ENCODE results near the gene TMEM17. TPM values are rescaled to one million over a fixed set of nuclear protein-coding genes. Genes with fewer than 3 reads are reported as not detected.

The TMEM17 gene
- total and polyA plus RNA-seq, 2 donors (not counting 1 experiment from before 2014, with no cell fraction given), result 2.5 to 4.9 TPM

DNA sequence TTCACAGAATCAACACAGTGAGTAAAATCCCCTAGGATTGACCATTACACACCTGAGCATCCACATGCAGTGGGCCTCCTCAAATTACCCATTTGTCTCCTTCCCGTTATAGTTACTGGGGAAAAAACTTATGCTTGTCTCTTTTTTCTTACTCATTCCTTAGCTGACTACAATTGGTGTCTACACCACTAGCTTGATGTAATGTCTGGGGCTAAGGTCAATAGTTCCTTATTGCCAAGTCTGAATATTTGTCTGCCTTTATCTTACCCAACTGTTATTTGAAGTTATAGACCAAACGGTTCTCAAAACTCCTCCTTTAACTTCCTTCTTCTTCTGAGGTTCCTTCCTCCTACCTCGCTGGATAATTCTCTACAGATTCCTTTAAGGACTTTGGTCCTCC is 41.9 kb upstream of the TMEM17 start:
- Histone ChIP-seq H3K4me1 (ENCODE audit: control insufficient read depth, extremely low read depth, insufficient read depth, low read length) (no peaks in the 10 kb centered on the region), H3K27ac (ENCODE audit: insufficient read depth, low read length) (no peak overlapping the region), H3K4me3 (replicated peaks in 1 of 4; ENCODE audit: control extremely low read depth in 1 of 4, insufficient read depth in 1 of 4, low read depth in 3 of 4, low read length in 4 of 4) (no peak overlapping the region), H3K9me3 (ENCODE audit: control insufficient read depth, insufficient read depth, low read depth, low read length) (no peaks in the 10 kb centered on the region), H3K79me2 (ENCODE audit: control insufficient read depth, insufficient read depth, low read length) (no peaks in the 10 kb centered on the region), H4K20me1 (ENCODE audit: control insufficient read depth, extremely low read depth, insufficient read depth, low read length) (no peaks in the 10 kb centered on the region), H3K9ac (ENCODE audit: insufficient read depth, low read length) (no peak overlapping the region), H3K4me2 (ENCODE audit: extremely low read depth, insufficient read depth, low read length) (no peak overlapping the region), H3K27me3 (ENCODE audit: control insufficient read depth, insufficient read depth, low read length) (no peaks in the 10 kb centered on the region), H3K36me3 (ENCODE audit: control insufficient read depth, insufficient read depth, low read length) (no peaks in the 10 kb centered on the region), H2AFZ (ENCODE audit: low read length) (no peak overlapping the region)
- TF ChIP-seq, protein P1, sequence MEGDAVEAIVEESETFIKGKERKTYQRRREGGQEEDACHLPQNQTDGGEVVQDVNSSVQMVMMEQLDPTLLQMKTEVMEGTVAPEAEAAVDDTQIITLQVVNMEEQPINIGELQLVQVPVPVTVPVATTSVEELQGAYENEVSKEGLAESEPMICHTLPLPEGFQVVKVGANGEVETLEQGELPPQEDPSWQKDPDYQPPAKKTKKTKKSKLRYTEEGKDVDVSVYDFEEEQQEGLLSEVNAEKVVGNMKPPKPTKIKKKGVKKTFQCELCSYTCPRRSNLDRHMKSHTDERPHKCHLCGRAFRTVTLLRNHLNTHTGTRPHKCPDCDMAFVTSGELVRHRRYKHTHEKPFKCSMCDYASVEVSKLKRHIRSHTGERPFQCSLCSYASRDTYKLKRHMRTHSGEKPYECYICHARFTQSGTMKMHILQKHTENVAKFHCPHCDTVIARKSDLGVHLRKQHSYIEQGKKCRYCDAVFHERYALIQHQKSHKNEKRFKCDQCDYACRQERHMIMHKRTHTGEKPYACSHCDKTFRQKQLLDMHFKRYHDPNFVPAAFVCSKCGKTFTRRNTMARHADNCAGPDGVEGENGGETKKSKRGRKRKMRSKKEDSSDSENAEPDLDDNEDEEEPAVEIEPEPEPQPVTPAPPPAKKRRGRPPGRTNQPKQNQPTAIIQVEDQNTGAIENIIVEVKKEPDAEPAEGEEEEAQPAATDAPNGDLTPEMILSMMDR (conservative IDR thresholded peaks at IDR 0.05 in 1 of 2, IDR thresholded peaks at IDR 0.05 in 1 of 2; ENCODE audit: low read depth in 1 of 2, low read length in 2 of 2), result no peak
- TF ChIP-seq EZH2 (IDR thresholded peaks at IDR 0.05; ENCODE audit: low read length, missing control alignments), result no peak
- peak in 1 of 2 donors; percentile 82 for DNase-seq (ENCODE audit: low read depth in 2 of 2)

DNA sequence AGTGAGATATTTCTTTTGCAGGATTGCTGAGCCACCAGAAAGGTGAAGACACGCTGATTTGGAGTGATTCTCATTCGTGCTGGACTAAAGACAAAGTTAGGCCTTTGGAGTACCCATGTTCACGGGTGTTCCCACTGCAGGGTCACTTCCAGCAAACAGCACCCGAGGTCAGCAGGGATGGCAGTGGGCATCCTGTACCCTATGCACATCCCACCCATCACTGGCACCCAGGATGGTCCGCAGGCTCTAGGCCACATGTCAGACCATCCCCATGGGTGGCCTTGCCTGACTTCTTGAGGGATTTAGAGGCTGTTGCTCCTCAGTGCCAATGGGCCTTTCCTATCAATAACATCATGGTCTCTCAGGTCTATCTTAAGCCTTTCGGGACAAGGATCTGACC is 39.3 kb upstream of the TMEM17 start:
- H3K4me2 ChIP-seq (ENCODE audit: extremely low read depth, insufficient read depth, low read length), result no peak overlapping the region
- no peaks in the 10 kb centered on the region for H3K79me2 ChIP-seq (ENCODE audit: control insufficient read depth, insufficient read depth, low read length)
- H3K36me3 ChIP-seq (ENCODE audit: control insufficient read depth, insufficient read depth, low read length), result no peaks in the 10 kb centered on the region

GRCh38 chr2:62540408-62541168 is 34.6 kb upstream of the TMEM17 start:
- Histone ChIP-seq H3K27me3 (ENCODE audit: control insufficient read depth, insufficient read depth, low read length) (no peaks in the 10 kb centered on the region), H3K79me2 (ENCODE audit: control insufficient read depth, insufficient read depth, low read length) (no peaks in the 10 kb centered on the region), H3K36me3 (ENCODE audit: control insufficient read depth, insufficient read depth, low read length) (no peaks in the 10 kb centered on the region), H3K9me3 (ENCODE audit: control insufficient read depth, insufficient read depth, low read depth, low read length) (no peaks in the 10 kb centered on the region), H2AFZ (ENCODE audit: low read length) (no peak overlapping the region), H3K4me3 (replicated peaks in 1 of 4; ENCODE audit: control extremely low read depth in 1 of 4, insufficient read depth in 1 of 4, low read depth in 3 of 4, low read length in 4 of 4) (no peak overlapping the region), H4K20me1 (ENCODE audit: control insufficient read depth, extremely low read depth, insufficient read depth, low read length) (no peaks in the 10 kb centered on the region), H3K27ac (ENCODE audit: insufficient read depth, low read length) (no peak overlapping the region), H3K4me2 (ENCODE audit: extremely low read depth, insufficient read depth, low read length) (no peak overlapping the region), H3K9ac (ENCODE audit: insufficient read depth, low read length) (no peak overlapping the region), H3K4me1 (ENCODE audit: control insufficient read depth, extremely low read depth, insufficient read depth, low read length) (no peaks in the 10 kb centered on the region)
- no peak for TF ChIP-seq EZH2 (IDR thresholded peaks at IDR 0.05; ENCODE audit: low read length, missing control alignments)
- TF ChIP-seq, protein P1 (conservative IDR thresholded peaks at IDR 0.05 in 1 of 2, IDR thresholded peaks at IDR 0.05 in 1 of 2; ENCODE audit: low read depth in 1 of 2, low read length in 2 of 2), result no peak
- no peak for DNase-seq (ENCODE audit: low read depth in 2 of 2)

More for the DNA sequence above, 39.3 kb upstream of the TMEM17 start:
- no peak overlapping the region for H3K4me3 ChIP-seq (replicated peaks in 1 of 4; ENCODE audit: control extremely low read depth in 1 of 4, insufficient read depth in 1 of 4, low read depth in 3 of 4, low read length in 4 of 4)
- DNase-seq (ENCODE audit: low read depth in 2 of 2), result no peak
- no peaks in the 10 kb centered on the region for H4K20me1 ChIP-seq (ENCODE audit: control insufficient read depth, extremely low read depth, insufficient read depth, low read length)
- no peaks in the 10 kb centered on the region for H3K4me1 ChIP-seq (ENCODE audit: control insufficient read depth, extremely low read depth, insufficient read depth, low read length)
- no peaks in the 10 kb centered on the region for H3K27me3 ChIP-seq (ENCODE audit: control insufficient read depth, insufficient read depth, low read length)
- TF ChIP-seq, protein P1 (conservative IDR thresholded peaks at IDR 0.05 in 1 of 2, IDR thresholded peaks at IDR 0.05 in 1 of 2; ENCODE audit: low read depth in 1 of 2, low read length in 2 of 2), result no peak
- no peak for TF ChIP-seq EZH2 (IDR thresholded peaks at IDR 0.05; ENCODE audit: low read length, missing control alignments)
- no peaks in the 10 kb centered on the region for H3K9me3 ChIP-seq (ENCODE audit: control insufficient read depth, insufficient read depth, low read depth, low read length)
- H2AFZ ChIP-seq (ENCODE audit: low read length), result no peak overlapping the region
- H3K9ac ChIP-seq (ENCODE audit: insufficient read depth, low read length), result no peak overlapping the region
- H3K27ac ChIP-seq (ENCODE audit: insufficient read depth, low read length), result no peak overlapping the region

Data from fibroblast of lung (primary cell).